ENCODE data around the gene COL27A1.

Gene COL27A1

GRCh38 chr9:114284316-114285060 lies 129.2 kb downstream of the COL27A1 start:
- Histone ChIP-seq H3K4me3 (ENCODE audit: insufficient read depth, low read depth, low read length, poor library complexity, severe bottlenecking) (no peak overlapping the region), H3K27me3 (replicated peaks; ENCODE audit: control insufficient read depth, insufficient read depth, low read length, poor library complexity, severe bottlenecking) (no peaks in the 10 kb centered on the region), H3K27ac (ENCODE audit: insufficient read depth, low read length, poor library complexity, severe bottlenecking) (no peak overlapping the region), H3K4me1 (ENCODE audit: control insufficient read depth, insufficient read depth, low read length, poor library complexity, severe bottlenecking) (no peaks in the 10 kb centered on the region), H3K9me3 (ENCODE audit: control insufficient read depth, low read length) (no peaks in the 10 kb centered on the region), H3K36me3 (ENCODE audit: control insufficient read depth, insufficient read depth, low read length) (no peaks in the 10 kb centered on the region)
- DNase-seq = no peak

GRCh38 chr9:114285166-114285867 lies 130.0 kb downstream of the COL27A1 start:
- H3K4me1 ChIP-seq (ENCODE audit: control insufficient read depth, insufficient read depth, low read length, poor library complexity, severe bottlenecking) = no peaks in the 10 kb centered on the region
- H3K27ac ChIP-seq (ENCODE audit: insufficient read depth, low read length, poor library complexity, severe bottlenecking) = no peak overlapping the region
- no peaks in the 10 kb centered on the region for H3K36me3 ChIP-seq (ENCODE audit: control insufficient read depth, insufficient read depth, low read length)
- H3K27me3 ChIP-seq (replicated peaks; ENCODE audit: control insufficient read depth, insufficient read depth, low read length, poor library complexity, severe bottlenecking) = no peaks in the 10 kb centered on the region
- H3K9me3 ChIP-seq (ENCODE audit: control insufficient read depth, low read length) = no peaks in the 10 kb centered on the region
- no peak for DNase-seq
- H3K4me3 ChIP-seq (ENCODE audit: insufficient read depth, low read depth, low read length, poor library complexity, severe bottlenecking) = no peak overlapping the region

- Histone ChIP-seq H3K9me3 (ENCODE audit: control insufficient read depth, low read length) (no peaks in the 10 kb centered on the region), H3K27ac (ENCODE audit: insufficient read depth, low read length, poor library complexity, severe bottlenecking) (no peak overlapping the region), H3K36me3 (ENCODE audit: control insufficient read depth, insufficient read depth, low read length) (no peaks in the 10 kb centered on the region), H3K4me1 (ENCODE audit: control insufficient read depth, insufficient read depth, low read length, poor library complexity, severe bottlenecking) (no peaks in the 10 kb centered on the region), H3K4me3 (ENCODE audit: insufficient read depth, low read depth, low read length, poor library complexity, severe bottlenecking) (no peak overlapping the region), H3K27me3 (replicated peaks; ENCODE audit: control insufficient read depth, insufficient read depth, low read length, poor library complexity, severe bottlenecking) (no peaks in the 10 kb centered on the region)
- no peak for DNase-seq
Measured at GRCh38 chr9:114286146-114286679, 130.9 kb downstream of the COL27A1 start.

- no peak overlapping the region for H3K27ac ChIP-seq (ENCODE audit: insufficient read depth, low read length, poor library complexity, severe bottlenecking)
- no peak for DNase-seq
Measured at GRCh38 chr9:114287001-114287762, 131.8 kb downstream of the COL27A1 start.

GRCh38 chr9:114287763-114288192 lies 132.4 kb downstream of the COL27A1 start:
- Histone ChIP-seq H3K4me1 (ENCODE audit: control insufficient read depth, insufficient read depth, low read length, poor library complexity, severe bottlenecking) (no peaks in the 10 kb centered on the region), H3K27me3 (replicated peaks; ENCODE audit: control insufficient read depth, insufficient read depth, low read length, poor library complexity, severe bottlenecking) (no peaks in the 10 kb centered on the region), H3K9me3 (ENCODE audit: control insufficient read depth, low read length) (no peaks in the 10 kb centered on the region), H3K36me3 (ENCODE audit: control insufficient read depth, insufficient read depth, low read length) (no peaks in the 10 kb centered on the region), H3K27ac (ENCODE audit: insufficient read depth, low read length, poor library complexity, severe bottlenecking) (no peak overlapping the region), H3K4me3 (ENCODE audit: insufficient read depth, low read depth, low read length, poor library complexity, severe bottlenecking) (no peak overlapping the region)
- DNase-seq = no peak

More at GRCh38 chr9:114287001-114287762, 131.8 kb downstream of the COL27A1 start:
- H3K4me1 ChIP-seq (ENCODE audit: control insufficient read depth, insufficient read depth, low read length, poor library complexity, severe bottlenecking) = no peaks in the 10 kb centered on the region
- no peak overlapping the region for H3K4me3 ChIP-seq (ENCODE audit: insufficient read depth, low read depth, low read length, poor library complexity, severe bottlenecking)
- no peaks in the 10 kb centered on the region for H3K36me3 ChIP-seq (ENCODE audit: control insufficient read depth, insufficient read depth, low read length)
- H3K9me3 ChIP-seq (ENCODE audit: control insufficient read depth, low read length) = no peaks in the 10 kb centered on the region
- no peaks in the 10 kb centered on the region for H3K27me3 ChIP-seq (replicated peaks; ENCODE audit: control insufficient read depth, insufficient read depth, low read length, poor library complexity, severe bottlenecking)

- no peak for DNase-seq
- H3K4me3 ChIP-seq (ENCODE audit: insufficient read depth, low read depth, low read length, poor library complexity, severe bottlenecking) = no peak overlapping the region
Measured at GRCh38 chr9:114288193-114289091, 133.1 kb downstream of the COL27A1 start.

GRCh38 chr9:114289106-114289505 lies 133.8 kb downstream of the COL27A1 start:
- Histone ChIP-seq H3K36me3 (ENCODE audit: control insufficient read depth, insufficient read depth, low read length) (no peaks in the 10 kb centered on the region), H3K4me3 (ENCODE audit: insufficient read depth, low read depth, low read length, poor library complexity, severe bottlenecking) (no peak overlapping the region), H3K27me3 (replicated peaks; ENCODE audit: control insufficient read depth, insufficient read depth, low read length, poor library complexity, severe bottlenecking) (no peaks in the 10 kb centered on the region), H3K27ac (ENCODE audit: insufficient read depth, low read length, poor library complexity, severe bottlenecking) (no peak overlapping the region), H3K9me3 (ENCODE audit: control insufficient read depth, low read length) (no peaks in the 10 kb centered on the region), H3K4me1 (ENCODE audit: control insufficient read depth, insufficient read depth, low read length, poor library complexity, severe bottlenecking) (no peaks in the 10 kb centered on the region)
- no peak for DNase-seq

More at GRCh38 chr9:114288193-114289091, 133.1 kb downstream of the COL27A1 start:
- Histone ChIP-seq H3K4me1 (ENCODE audit: control insufficient read depth, insufficient read depth, low read length, poor library complexity, severe bottlenecking) (no peaks in the 10 kb centered on the region), H3K36me3 (ENCODE audit: control insufficient read depth, insufficient read depth, low read length) (no peaks in the 10 kb centered on the region), H3K27me3 (replicated peaks; ENCODE audit: control insufficient read depth, insufficient read depth, low read length, poor library complexity, severe bottlenecking) (no peaks in the 10 kb centered on the region), H3K27ac (ENCODE audit: insufficient read depth, low read length, poor library complexity, severe bottlenecking) (no peak overlapping the region), H3K9me3 (ENCODE audit: control insufficient read depth, low read length) (no peaks in the 10 kb centered on the region)

GRCh38 chr9:114289571-114290481 lies 134.5 kb downstream of the COL27A1 start:
- no peaks in the 10 kb centered on the region for H3K36me3 ChIP-seq (ENCODE audit: control insufficient read depth, insufficient read depth, low read length)
- no peaks in the 10 kb centered on the region for H3K27me3 ChIP-seq (replicated peaks; ENCODE audit: control insufficient read depth, insufficient read depth, low read length, poor library complexity, severe bottlenecking)
- no peak overlapping the region for H3K27ac ChIP-seq (ENCODE audit: insufficient read depth, low read length, poor library complexity, severe bottlenecking)
- DNase-seq = no peak
- H3K4me1 ChIP-seq (ENCODE audit: control insufficient read depth, insufficient read depth, low read length, poor library complexity, severe bottlenecking) = no peaks in the 10 kb centered on the region
- H3K4me3 ChIP-seq (ENCODE audit: insufficient read depth, low read depth, low read length, poor library complexity, severe bottlenecking) = no peak overlapping the region
- H3K9me3 ChIP-seq (ENCODE audit: control insufficient read depth, low read length) = no peaks in the 10 kb centered on the region

Measured in effector memory CD4-positive, alpha-beta T cell (primary cell).